ENCODE measurements around the gene FKRP. TPM values are rescaled to one million over a fixed set of nuclear protein-coding genes. Genes with fewer than 3 reads are reported as not detected.

The FKRP gene
- total and polyA plus RNA-seq, 2 of the 13 experiments (the other 11 are each of a cell fraction or from before 2014, with no cell fraction given), result 7.3 to 9.8 TPM

- no peak for TF ChIP-seq MIER2 (CRISPR knock-in tag; IDR thresholded peaks at IDR 0.05)
- TF ChIP-seq ZGPAT (CRISPR knock-in tag; IDR thresholded peaks at IDR 0.05), result peak; percentile 56; the same call in 1 of the 2 replicates
- TF ChIP-seq ATF2 (CRISPR knock-in tag; IDR thresholded peaks at IDR 0.05), result no peak
- peak; percentile 39; the same call in 1 of the 2 replicates for TF ChIP-seq HNF4A (CRISPR knock-in tag; IDR thresholded peaks at IDR 0.05)
- no peak for TF ChIP-seq NFE2 (CRISPR knock-in tag; IDR thresholded peaks at IDR 0.05)
- TF ChIP-seq ZBTB25 (CRISPR knock-in tag; IDR thresholded peaks at IDR 0.05), result 0 out of 2 replicates have a peak, but pooled peaks have one; percentile 45
- no peak for TF ChIP-seq JARID2 (CRISPR knock-in tag; IDR thresholded peaks at IDR 0.05; ENCODE audit: insufficient replicate concordance)
- no peak for TF ChIP-seq ZNF124 (CRISPR knock-in tag; IDR thresholded peaks at IDR 0.05)
- no peak for TF ChIP-seq BCL6 (CRISPR knock-in tag; IDR thresholded peaks at IDR 0.05)
- peak; percentile 77 for TF ChIP-seq THAP11 (CRISPR knock-in tag; IDR thresholded peaks at IDR 0.05)
- TF ChIP-seq IRF2 (CRISPR knock-in tag; IDR thresholded peaks at IDR 0.05), result peak; percentile 19; the same call in 1 of the 2 replicates
- TF ChIP-seq RXRB (CRISPR knock-in tag; IDR thresholded peaks at IDR 0.05; ENCODE audit: borderline replicate concordance), result no peak
Observed at GRCh38 chr19:46713781-46714443, 31.9 kb upstream of the FKRP start (continued).
